Activated T-helper 1 cell treated with Interleukin-2 at 50 U/mL for 16 hours (primary cell): ENCODE data around the gene ELMO3.

Experiments used
- DNase-seq: peaks from one replicate; pipeline ENCODE4 v3.0.0-alpha.2; 2020; ENCODE audit warnings: low read depth

ELMO3 gene

GRCh38 chr16:67223992-67224391 lies 25.1 kb downstream of the ELMO3 start:
- no peak for DNase-seq

GRCh38 chr16:67226295-67226803 lies 27.4 kb downstream of the ELMO3 start:
- DNase-seq = no peak

- DNase-seq = peak; percentile 94
Observed at GRCh38 chr16:67226804-67227566, 28.1 kb downstream of the ELMO3 start, which contains the start of gene TMEM208. TSS of gene TMEM208 (plus strand) at chr16:67227130. CDS start at chr16:67227219, 89 bp downstream.

- no peak for DNase-seq
Observed at GRCh38 chr16:67227567-67227921, 28.6 kb downstream of the ELMO3 start.

- DNase-seq = no peak
Observed at GRCh38 chr16:67228034-67228785, 29.3 kb downstream of the ELMO3 start.

- DNase-seq = no peak
Observed at GRCh38 chr16:67228905-67229304, 30.0 kb downstream of the ELMO3 start.

- no peak for DNase-seq
Observed at GRCh38 chr16:67229906-67230808, 31.2 kb downstream of the ELMO3 start.

GRCh38 chr16:67230809-67231660 lies 32.1 kb downstream of the ELMO3 start:
- no peak for DNase-seq

GRCh38 chr16:67233596-67233995 lies 34.7 kb downstream of the ELMO3 start:
- DNase-seq = no peak

GRCh38 chr16:67234180-67234597 lies 35.3 kb downstream of the ELMO3 start:
- no peak for DNase-seq

- DNase-seq = peak; percentile 38
Observed at GRCh38 chr16:67235816-67236562, 37.1 kb downstream of the ELMO3 start.

- peak; percentile 48 for DNase-seq
Observed at GRCh38 chr16:67236563-67237395, 37.8 kb downstream of the ELMO3 start.

GRCh38 chr16:67237396-67238277 lies 38.7 kb downstream of the ELMO3 start:
- no peak for DNase-seq

- DNase-seq = no peak
Observed at GRCh38 chr16:67238278-67238575, 39.3 kb downstream of the ELMO3 start.

GRCh38 chr16:67238806-67239470 lies 40.0 kb downstream of the ELMO3 start:
- DNase-seq = no peak

GRCh38 chr16:67240506-67240905 lies 41.6 kb downstream of the ELMO3 start:
- DNase-seq = no peak

- no peak for DNase-seq
Observed at GRCh38 chr16:67241008-67241900, 42.3 kb downstream of the ELMO3 start.
